SKM-1 treated with dmso at 0.1 percent for 144 hours (cell line): ENCODE data around the gene WHRN.

Experiments
- DNase-seq: peaks from one replicate; lab custom pipeline; 2025; ENCODE audit not compliant: unreplicated experiment; lab: John Stamatoyannopoulos, UW

Gene WHRN

GRCh38 chr9:114450833-114451706 lies 54.2 kb downstream of the WHRN start:
- DNase-seq: no peak

DNA sequence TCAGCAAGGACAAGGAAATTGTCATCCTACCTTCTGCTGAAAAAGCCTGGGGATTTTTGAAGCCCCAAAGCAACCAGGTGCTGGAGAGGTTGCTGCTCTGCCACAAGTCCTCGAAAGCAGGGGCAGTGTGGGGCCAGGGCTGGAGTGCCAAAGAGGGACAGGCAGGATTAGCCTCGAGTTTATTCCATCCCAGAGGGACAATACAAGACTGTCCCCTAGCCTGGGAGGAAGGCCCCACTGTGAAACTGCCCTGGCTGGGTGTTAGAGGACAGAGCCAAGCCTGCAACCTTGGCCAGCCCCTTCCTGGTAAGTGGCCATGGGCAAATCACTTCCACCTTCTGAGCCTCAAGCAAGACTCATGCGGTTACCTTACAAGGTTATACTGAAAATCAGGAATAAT lies 55.1 kb downstream of the WHRN start:
- no peak for DNase-seq

DNA sequence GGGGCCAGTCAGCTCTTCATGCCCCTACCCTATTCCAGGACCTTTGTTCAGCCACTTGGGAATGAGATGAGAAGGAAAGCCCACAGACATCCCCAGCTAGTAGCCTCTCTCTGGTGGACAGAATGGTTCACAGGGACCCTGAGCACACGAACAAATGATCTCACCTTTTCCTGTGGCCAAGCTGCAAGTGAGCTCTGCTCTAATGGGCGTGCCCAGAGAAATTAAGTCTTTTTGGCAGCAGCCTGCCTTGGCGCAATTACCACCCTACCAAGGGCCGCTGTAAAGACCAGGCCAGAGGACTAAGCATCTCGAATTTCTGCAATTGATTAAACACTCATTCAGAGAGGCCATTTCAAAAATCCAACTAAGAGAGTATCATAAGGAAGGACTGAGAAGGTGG lies 56.0 kb downstream of the WHRN start:
- DNase-seq: no peak

DNA sequence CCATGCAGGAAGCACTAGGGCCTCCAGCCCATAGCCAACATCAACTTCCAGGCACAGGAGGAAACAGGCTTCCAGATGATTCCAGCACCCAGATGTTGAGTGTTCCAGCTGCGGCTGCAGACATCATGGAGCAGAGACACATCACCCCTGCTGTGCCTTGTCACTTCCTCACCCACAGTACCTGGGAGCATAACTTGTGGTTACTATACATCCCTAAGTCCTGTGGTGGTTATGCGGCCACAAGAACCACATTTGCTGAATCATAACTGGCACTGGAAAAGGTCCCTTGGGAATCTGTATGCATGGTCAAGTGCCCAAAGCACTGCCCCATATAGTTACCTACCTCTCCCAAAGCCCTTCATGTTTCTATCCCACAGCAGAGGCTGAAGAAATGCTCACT lies 56.6 kb downstream of the WHRN start:
- no peak for DNase-seq

DNA sequence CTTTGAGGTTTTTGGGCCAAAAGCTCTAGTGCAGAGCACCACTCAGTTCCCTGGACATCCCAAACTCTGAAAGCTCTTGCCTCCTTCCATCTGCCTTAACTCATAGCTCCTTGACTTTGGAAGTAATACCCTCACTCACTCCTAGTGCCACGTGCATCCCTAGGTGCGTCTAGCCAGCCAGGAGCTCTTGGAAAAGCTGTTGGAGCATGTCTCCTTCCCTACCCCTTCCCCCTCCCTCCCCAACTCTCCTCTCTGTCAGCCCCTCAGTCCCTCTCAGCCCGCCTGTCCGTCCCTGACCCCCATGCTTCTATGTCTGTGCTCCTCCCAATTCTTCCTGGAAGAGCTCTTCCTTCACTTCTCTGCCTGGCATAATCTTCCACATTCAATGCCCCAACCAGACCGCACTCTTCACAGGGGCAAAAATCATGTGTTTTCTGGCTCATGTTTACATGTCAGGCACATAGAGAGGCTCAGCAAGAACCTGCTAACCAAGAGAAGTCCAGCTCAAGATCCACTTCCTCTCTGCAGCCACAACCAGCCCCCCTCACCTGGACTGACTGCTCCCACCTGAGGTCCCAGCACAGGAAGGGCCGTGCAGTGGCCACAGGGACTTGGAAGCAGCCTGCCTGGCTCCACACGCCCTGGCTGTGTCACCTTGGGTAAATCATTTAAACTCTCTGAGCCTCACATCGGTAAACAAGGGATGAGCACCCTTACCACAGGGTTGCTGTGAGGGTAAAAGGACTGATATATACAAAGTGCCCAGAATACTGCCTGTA lies 58.4 kb downstream of the WHRN start:
- DNase-seq: no peak

DNA sequence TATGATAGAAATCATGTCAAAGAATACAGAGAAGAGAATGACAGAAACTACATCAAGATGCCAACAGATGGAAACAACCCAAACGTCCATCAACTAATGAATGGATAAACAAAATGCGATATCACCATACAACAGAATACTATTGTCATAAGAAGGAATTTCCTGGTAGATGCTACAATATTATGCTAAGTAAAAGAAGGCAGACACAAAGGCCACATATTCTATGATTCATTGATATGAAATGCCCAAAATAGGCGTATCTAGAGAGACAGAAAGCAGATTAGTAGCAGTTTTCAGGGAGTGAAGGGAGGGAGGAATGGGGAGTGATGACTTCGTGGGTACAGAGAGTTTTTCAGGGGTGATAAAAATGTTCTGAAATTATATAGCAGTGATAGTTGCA lies 59.2 kb downstream of the WHRN start:
- DNase-seq: no peak

DNA sequence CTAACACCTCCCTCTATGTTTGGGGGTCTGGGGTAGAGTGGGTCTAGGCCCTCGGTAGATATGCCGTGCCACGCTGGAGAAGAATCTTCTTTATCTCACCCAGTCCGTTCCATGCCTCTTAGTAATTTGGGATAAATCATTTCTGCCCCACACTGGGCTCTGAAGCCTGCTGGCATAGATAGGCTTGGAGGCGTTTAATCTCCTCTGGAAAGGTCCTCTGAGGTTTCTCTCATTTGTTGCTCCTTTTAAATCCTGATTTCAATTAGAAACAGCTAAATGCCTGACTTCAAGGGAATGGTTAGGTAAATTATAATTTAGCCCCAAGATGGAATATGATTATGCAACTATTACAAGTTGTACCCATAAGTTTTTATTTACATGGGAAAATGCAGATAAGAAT lies 59.7 kb downstream of the WHRN start:
- no peak for DNase-seq

DNA sequence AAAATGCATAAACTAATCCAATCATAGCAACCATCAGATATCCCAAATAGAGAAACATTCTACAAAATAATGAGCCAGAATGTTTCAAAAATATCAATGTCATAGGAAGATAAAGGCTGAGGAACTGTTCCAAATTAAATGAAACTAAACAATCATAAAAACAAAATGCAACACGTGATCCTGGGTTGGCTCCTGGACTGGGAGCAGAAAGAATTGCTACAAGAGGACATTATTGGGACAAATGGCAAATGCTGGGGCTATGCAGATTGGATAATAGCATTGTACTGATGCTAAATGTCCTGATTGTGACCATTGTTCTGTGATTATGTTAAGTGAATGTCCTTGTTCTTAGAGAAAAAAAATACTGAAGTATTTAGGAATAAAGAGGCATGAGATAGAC lies 63.3 kb downstream of the WHRN start:
- no peak for DNase-seq

DNA sequence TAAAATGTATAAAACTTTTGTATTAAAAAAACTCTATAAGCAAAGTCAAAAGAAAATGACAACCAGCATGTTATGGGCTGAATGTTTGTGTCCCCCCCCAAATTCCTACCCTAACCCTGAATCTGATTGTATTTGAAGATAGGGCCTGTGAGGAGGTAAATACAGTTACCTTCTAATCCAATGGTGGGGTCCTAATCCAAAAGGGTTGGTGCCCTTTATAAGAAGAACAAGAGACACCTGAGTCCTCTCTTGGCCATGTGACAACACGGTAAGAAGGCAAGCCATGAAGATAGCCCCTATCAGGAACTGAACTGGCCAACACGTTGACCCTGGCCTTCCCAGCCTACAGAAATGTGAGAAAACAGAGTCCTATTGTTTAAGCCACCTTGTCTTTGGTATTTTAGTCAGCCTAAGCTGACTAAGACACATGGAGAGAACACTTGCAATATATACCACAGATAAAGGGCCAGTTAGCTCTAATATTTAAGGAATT lies 67.8 kb downstream of the WHRN start:
- no peak for DNase-seq

DNA sequence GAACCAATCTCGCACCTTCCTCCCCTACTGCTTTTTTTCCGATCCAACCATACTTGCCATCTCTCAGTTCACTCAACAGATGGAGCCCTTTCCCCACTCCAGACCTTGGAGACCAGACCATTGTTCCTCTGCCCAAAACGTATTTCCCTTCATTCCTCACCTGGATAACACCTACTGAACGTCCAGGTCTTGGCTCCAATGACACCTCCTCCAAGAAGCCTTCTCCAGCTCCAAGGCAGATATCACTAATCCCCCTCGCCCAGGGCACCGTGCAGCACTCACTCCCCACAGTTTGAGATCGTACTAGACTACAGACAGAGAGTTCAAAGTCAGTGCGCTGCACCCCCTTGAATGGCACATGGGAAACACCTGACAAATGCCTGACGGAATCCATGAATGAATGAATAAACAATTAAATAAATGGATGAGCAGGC lies 70.4 kb downstream of the WHRN start:
- no peak for DNase-seq

DNA sequence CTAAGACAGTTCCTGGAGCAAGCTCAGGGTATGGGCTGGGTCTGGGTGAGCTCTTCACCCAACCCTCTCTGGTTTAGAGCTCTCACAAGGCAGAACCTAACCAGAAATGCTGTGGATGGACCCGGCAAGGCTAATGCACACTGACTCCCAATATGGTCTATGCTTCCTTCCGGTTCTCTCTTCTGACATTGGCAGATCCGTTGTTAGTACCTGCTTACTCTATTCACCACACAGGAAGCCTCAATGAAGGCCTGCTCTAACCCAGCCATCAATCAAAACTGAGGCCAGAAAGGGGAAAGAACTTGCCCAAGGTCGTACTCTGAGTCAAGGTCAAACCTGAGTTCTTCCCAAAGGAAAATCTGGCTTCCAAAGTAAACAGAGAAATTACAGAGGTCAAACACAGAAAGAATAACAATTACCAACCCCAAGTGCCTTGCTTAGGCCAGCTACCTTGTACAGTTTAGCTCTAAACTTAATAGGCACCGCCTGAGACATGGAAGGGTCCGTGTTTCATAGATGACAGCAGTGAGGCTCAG lies 71.5 kb downstream of the WHRN start:
- DNase-seq: no peak

- no peak for DNase-seq
Observed at GRCh38 chr9:114433086-114433485, 72.2 kb downstream of the WHRN start.

DNA sequence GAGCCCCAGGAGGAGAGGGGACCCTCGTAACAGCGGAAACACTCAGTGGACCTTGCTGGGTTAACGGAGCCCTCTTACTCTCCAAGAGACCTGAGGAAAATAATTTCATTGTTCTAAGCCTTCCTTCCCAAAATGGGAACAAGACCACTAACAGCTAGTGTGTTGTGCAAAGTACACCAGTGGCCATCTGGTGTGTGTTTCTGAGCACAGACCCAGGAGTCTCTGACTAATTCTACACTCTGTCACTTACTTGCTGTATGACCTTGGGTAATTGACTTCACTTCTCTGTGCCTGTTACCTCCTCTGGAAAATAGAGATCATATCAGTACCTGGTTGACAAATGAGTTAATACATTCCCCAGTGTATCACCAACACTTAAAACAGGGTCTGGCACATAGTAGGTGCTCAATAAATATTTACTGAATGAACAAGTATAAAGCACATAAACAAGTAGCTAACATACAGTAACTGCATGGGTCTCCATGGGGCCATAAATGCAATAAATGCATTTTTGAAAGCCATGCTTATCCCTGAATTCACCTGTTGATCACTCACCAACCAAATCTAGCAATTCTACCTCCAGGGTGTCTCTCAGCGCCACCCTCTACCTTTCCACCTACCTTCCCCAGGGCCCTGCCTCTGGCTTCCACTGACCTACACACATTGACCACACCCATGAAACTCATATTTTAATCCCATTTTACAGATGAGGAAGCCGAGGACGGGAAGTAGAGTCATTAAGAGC lies 72.8 kb downstream of the WHRN start:
- no peak for DNase-seq

DNA sequence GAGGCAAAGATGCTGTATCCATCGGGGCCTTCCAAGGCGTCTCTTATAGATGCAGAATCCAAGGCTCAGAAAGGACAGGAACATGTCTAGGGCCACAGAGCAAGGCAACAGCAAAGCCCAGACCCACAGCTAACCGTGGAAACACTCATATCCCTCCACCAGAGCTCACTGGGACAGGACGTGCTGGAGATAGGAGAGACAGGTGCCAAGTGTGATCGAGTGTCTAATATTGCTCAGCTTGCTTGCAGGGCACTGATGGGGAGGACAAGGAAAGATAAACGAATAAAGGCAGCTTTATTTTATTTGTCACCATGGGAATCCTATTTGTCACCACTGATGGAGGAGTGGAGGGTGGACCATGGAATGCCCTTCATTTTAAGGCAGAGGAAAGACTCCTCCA lies 73.5 kb downstream of the WHRN start:
- DNase-seq: no peak

- no peak for DNase-seq
Observed at GRCh38 chr9:114431003-114431402, 74.3 kb downstream of the WHRN start.

GRCh38 chr9:114430457-114430856 lies 74.8 kb downstream of the WHRN start:
- no peak for DNase-seq

- no peak for DNase-seq
Observed at GRCh38 chr9:114429488-114429887, 75.8 kb downstream of the WHRN start.

DNA sequence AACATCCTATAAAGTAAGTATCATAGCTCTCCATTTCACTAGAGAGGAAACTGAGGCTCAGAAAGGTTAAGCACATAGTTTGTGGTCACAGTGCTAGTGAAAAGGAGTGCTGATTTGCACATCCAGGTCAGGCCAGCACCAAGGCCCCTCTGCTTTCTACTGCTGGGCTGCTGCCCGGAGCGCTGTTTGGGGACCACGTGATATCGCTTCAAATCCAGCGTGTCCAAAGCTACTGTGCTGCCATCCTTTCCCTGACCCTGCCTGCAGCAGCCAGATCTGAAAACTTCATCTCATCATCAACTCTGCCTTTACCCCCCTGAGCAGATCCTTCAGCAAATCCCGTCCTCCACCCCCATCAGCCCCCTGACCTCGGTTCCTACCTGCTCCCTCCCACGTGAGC lies 76.8 kb downstream of the WHRN start:
- no peak for DNase-seq

DNA sequence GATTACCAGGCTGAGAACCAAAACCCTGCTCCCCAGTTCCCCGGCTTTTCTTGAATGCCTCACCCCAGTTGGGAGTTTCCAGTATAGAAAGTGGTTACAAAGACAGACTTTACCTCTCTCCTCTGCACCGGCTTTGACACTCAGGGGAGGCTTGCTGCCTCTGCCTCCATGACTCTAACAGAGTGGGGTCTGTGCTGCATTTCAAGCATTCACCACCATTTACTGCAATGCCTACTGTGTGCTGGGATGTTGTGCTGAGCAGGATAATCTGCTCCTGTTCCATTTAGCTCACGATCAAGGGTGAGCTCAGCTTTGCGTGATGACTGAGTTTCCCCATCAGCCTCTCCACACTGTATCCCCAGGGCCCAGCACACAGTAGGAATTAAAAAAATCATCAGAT lies 77.6 kb downstream of the WHRN start:
- no peak for DNase-seq

- DNase-seq: no peak
Observed at GRCh38 chr9:114426046-114426948, 79.0 kb downstream of the WHRN start.
